Astrocyte (in vitro differentiated cells and primary cell): ENCODE measurements around the gene C1R.

Experiments used
- CTCF ChIP-seq: IDR thresholded peaks from 2 replicates; pipeline ENCODE4 v1.5.1; 2011; ENCODE audit warnings: low read depth, mild to moderate bottlenecking, inconsistent platforms, low read length, moderate library complexity; ENCODE audit not compliant: insufficient read depth
- EZH2 ChIP-seq: IDR thresholded peaks from 2 replicates; pipeline ENCODE4 v1.6.1; 2012; ENCODE audit warnings: mild to moderate bottlenecking, low read length, inconsistent platforms; ENCODE audit not compliant: insufficient read depth

GRCh38 chr12:7134396-7135166 is 42.3 kb upstream of the C1R start:
- no peak for TF ChIP-seq CTCF
- no peak for TF ChIP-seq EZH2
